Fibroblast of mammary gland (primary cell): ENCODE data around the gene KATNAL2.

ENCODE experiments used
- DNase-seq: peaks from one replicate; pipeline ENCODE4 v3.0.0-alpha.2; 2010; ENCODE audit warnings: low read depth
- H3K4me3 ChIP-seq: 2 replicates; pipeline ENCODE4 v1.5.1; 2011; ENCODE audit warnings: low read depth, mild to moderate bottlenecking, low read length, moderate library complexity; ENCODE audit not compliant: control insufficient read depth
- CTCF ChIP-seq: conservative IDR thresholded peaks from 2 replicates; pipeline ENCODE4 v1.5.1; 2011; ENCODE audit warnings: low read depth, low read length, inconsistent platforms; ENCODE audit not compliant: control insufficient read depth, insufficient read depth

KATNAL2 gene

GRCh38 chr18:47141289-47141688 is 223.9 kb downstream of the KATNAL2 start:
- H3K4me3 ChIP-seq, result no peak overlapping the region
- TF ChIP-seq CTCF, result no peak
- no peak for DNase-seq

GRCh38 chr18:47143153-47143552 is 225.8 kb downstream of the KATNAL2 start:
- DNase-seq, result no peak
- H3K4me3 ChIP-seq, result no peak overlapping the region
- no peak for TF ChIP-seq CTCF

- DNase-seq, result no peak
- H3K4me3 ChIP-seq, result no peak overlapping the region
- TF ChIP-seq CTCF, result no peak
Measured at GRCh38 chr18:47143899-47144485, 226.6 kb downstream of the KATNAL2 start.

- no peak for TF ChIP-seq CTCF
- no peak for DNase-seq
- H3K4me3 ChIP-seq, result no peak overlapping the region
Measured at GRCh38 chr18:47146206-47146605, 228.8 kb downstream of the KATNAL2 start.

GRCh38 chr18:47149457-47150028 is 232.1 kb downstream of the KATNAL2 start:
- peak; percentile 7 for DNase-seq
- H3K4me3 ChIP-seq, result peak overlapping the region; percentile 85
- no peak for TF ChIP-seq CTCF

GRCh38 chr18:47150029-47150823 is 232.8 kb downstream of the KATNAL2 start, which contains the start of gene HDHD2:
Gene HDHD2, minus strand, starts transcription at chr18:47150500. Its CDS starts 14,061 bp downstream, at chr18:47136439.
- no peak for TF ChIP-seq CTCF
- H3K4me3 ChIP-seq, result peak within 1 kb of the TSS; percentile 85
- peak; percentile 70 for DNase-seq
